ENCODE results near the gene WASHC4. TPM values are rescaled to one million over a fixed set of nuclear protein-coding genes. Genes with fewer than 3 reads are reported as not detected.

Gene WASHC4
- total RNA-seq, 2 experiments from 2014 or later = 32.5 to 33.6 TPM

DNA sequence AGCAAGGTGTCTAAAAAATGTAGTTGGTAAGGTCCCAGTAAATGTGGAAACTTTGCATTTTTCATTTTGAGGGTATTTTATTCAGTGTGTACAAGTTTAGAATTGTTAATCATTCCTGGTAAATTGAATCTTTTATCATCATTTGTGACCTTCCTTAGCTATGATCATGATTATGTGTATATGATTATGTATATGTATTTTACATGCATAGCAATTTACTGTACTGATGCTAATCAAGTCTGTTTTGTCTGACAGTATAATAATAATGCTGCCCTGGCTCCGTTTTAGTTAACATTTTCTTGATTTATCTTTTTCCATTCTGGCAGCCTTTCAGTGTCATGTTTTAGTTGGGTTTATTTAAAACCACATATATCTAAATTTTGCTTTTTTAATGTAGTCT is 9.4 kb downstream of the WASHC4 start:
- H3K36me3 ChIP-seq (ENCODE audit: insufficient read depth, low read length) = peaks cover 91% of the 10 kb centered on the region
- H3K9me3 Mint-ChIP-seq = no peaks in the 10 kb centered on the region
- no peaks in the 10 kb centered on the region for H3K9me3 ChIP-seq (ENCODE audit: control insufficient read depth in 1 of 2, insufficient read depth in 1 of 2, low read length in 2 of 2)
- DNase-seq = no peak
- intact Hi-C loops (cut with DNase I, micrococcal nuclease) = no loop called here
- H3K4me3 Mint-ChIP-seq = no peak overlapping the region
- H3K27ac Mint-ChIP-seq = no peak overlapping the region
- H3K4me1 Mint-ChIP-seq (ENCODE audit: low read depth) = peaks cover 26% of the 10 kb centered on the region
- CTCF ChIA-PET = no interaction called here
- peaks cover 98% of the 10 kb centered on the region for H3K36me3 Mint-ChIP-seq (ENCODE audit: low read depth)
- no peaks in the 10 kb centered on the region for H3K27me3 ChIP-seq (ENCODE audit: control insufficient read depth in 1 of 2, insufficient read depth in 2 of 2, low read length in 2 of 2)
- no peaks in the 10 kb centered on the region for H3K27me3 Mint-ChIP-seq
- no peak overlapping the region for H3K4me3 ChIP-seq (ENCODE audit: low read length)
- TF ChIP-seq, protein P1, sequence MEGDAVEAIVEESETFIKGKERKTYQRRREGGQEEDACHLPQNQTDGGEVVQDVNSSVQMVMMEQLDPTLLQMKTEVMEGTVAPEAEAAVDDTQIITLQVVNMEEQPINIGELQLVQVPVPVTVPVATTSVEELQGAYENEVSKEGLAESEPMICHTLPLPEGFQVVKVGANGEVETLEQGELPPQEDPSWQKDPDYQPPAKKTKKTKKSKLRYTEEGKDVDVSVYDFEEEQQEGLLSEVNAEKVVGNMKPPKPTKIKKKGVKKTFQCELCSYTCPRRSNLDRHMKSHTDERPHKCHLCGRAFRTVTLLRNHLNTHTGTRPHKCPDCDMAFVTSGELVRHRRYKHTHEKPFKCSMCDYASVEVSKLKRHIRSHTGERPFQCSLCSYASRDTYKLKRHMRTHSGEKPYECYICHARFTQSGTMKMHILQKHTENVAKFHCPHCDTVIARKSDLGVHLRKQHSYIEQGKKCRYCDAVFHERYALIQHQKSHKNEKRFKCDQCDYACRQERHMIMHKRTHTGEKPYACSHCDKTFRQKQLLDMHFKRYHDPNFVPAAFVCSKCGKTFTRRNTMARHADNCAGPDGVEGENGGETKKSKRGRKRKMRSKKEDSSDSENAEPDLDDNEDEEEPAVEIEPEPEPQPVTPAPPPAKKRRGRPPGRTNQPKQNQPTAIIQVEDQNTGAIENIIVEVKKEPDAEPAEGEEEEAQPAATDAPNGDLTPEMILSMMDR (IDR thresholded peaks at IDR 0.05) = no peak
- POLR2A ChIA-PET = interaction anchor here (1.1 kb wide), 1 partner anchor 9 kb away, joined by 3 read pairs; the partner anchor contains the start of gene WASHC4
- no peak overlapping the region for H3K27ac ChIP-seq (ENCODE audit: low read depth in 1 of 2, low read length in 2 of 2)
- ATAC-seq (ENCODE audit: poor library complexity) = no peak
- H3K4me1 ChIP-seq (ENCODE audit: insufficient read depth, low read length) = no peaks in the 10 kb centered on the region

DNA sequence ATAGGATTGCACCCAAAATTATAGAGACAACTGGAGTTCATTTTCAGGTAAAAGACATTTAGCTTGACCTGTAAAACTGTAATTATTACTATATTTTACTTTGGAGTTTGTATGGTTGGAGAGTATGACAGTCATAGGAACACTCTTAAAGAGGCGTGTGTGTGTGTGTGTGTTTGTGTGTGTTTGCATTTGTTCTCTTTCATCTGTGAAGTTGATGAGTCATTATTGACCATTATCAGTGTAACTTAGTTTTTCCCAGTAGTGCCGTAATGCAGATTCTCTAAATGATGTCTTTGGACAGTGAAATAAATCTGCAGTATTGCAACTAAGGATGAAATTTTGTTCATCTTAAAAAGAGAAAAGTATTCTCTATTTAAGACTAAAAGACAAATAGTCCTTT is 13.0 kb downstream of the WASHC4 start:
- H3K4me3 Mint-ChIP-seq = no peak overlapping the region
- no peak overlapping the region for H3K4me3 ChIP-seq (ENCODE audit: low read length)
- no peaks in the 10 kb centered on the region for H3K27me3 ChIP-seq (ENCODE audit: control insufficient read depth in 1 of 2, insufficient read depth in 2 of 2, low read length in 2 of 2)
- peaks cover 96% of the 10 kb centered on the region for H3K36me3 Mint-ChIP-seq (ENCODE audit: low read depth)
- no peaks in the 10 kb centered on the region for H3K9me3 Mint-ChIP-seq
- CTCF ChIA-PET = no interaction called here
- peaks cover 89% of the 10 kb centered on the region for H3K36me3 ChIP-seq (ENCODE audit: insufficient read depth, low read length)
- no peaks in the 10 kb centered on the region for H3K27me3 Mint-ChIP-seq
- intact Hi-C loops (cut with DNase I, micrococcal nuclease) = loop anchor here in 1 of 2 experiments (5.0 kb wide), 1 partner anchor 37 kb away; no protein-coding TSS in a partner anchor
- no peaks in the 10 kb centered on the region for H3K4me1 ChIP-seq (ENCODE audit: insufficient read depth, low read length)
- H3K4me1 Mint-ChIP-seq (ENCODE audit: low read depth) = peaks cover 6% of the 10 kb centered on the region
- POLR2A ChIA-PET = interaction anchor here (1.4 kb wide), 1 partner anchor 17 kb away, joined by 3 read pairs; no protein-coding TSS in a partner anchor
- no peak overlapping the region for H3K27ac ChIP-seq (ENCODE audit: low read depth in 1 of 2, low read length in 2 of 2)
- TF ChIP-seq, protein P1 (IDR thresholded peaks at IDR 0.05) = no peak
- DNase-seq = no peak
- H3K9me3 ChIP-seq (ENCODE audit: control insufficient read depth in 1 of 2, insufficient read depth in 1 of 2, low read length in 2 of 2) = no peaks in the 10 kb centered on the region
- no peak overlapping the region for H3K27ac Mint-ChIP-seq
- ATAC-seq (ENCODE audit: poor library complexity) = no peak

DNA sequence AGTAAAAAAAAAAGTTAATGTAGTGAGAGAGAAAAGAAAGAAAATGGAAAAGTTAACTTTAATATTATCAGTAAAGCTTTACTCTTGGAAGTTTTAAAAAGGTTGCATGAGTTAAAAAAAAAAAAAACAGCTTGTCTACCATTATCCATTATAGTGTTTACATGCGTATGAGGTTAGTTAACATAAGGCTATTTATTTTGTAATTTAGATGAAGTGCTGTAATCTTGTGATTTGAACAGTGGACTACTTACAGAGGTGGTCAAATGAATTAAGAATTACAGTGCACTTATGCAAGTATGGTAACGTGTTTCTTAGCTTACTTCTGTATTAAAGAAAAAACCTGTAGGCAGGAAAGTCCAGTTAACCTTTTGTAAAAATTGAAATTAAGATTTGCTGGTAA is 30.7 kb downstream of the WASHC4 start:
- H3K9me3 Mint-ChIP-seq = no peaks in the 10 kb centered on the region
- intact Hi-C loops (cut with DNase I, micrococcal nuclease) = loop anchor here in 1 of 2 experiments (5.0 kb wide), 1 partner anchor 39 kb away; no protein-coding TSS in a partner anchor
- Histone ChIP-seq H3K9me3 (ENCODE audit: control insufficient read depth in 1 of 2, insufficient read depth in 1 of 2, low read length in 2 of 2) (no peaks in the 10 kb centered on the region), H3K27ac (ENCODE audit: low read depth in 1 of 2, low read length in 2 of 2) (no peak overlapping the region), H3K36me3 (ENCODE audit: insufficient read depth, low read length) (peaks cover 78% of the 10 kb centered on the region), H3K4me1 (ENCODE audit: insufficient read depth, low read length) (no peaks in the 10 kb centered on the region), H3K27me3 (ENCODE audit: control insufficient read depth in 1 of 2, insufficient read depth in 2 of 2, low read length in 2 of 2) (no peaks in the 10 kb centered on the region), H3K4me3 (ENCODE audit: low read length) (no peak overlapping the region)
- CTCF ChIA-PET = interaction anchor here (1.2 kb wide), 1 partner anchor 183 kb away, joined by 3 read pairs; no protein-coding TSS in a partner anchor
- peaks cover 89% of the 10 kb centered on the region for H3K36me3 Mint-ChIP-seq (ENCODE audit: low read depth)
- POLR2A ChIA-PET = interaction anchor here (1.3 kb wide), 1 partner anchor 17 kb away, joined by 3 read pairs; no protein-coding TSS in a partner anchor
- ATAC-seq (ENCODE audit: poor library complexity) (no peak), DNase-seq (no peak)
- H3K4me3 Mint-ChIP-seq = no peak overlapping the region
- H3K27me3 Mint-ChIP-seq = no peaks in the 10 kb centered on the region
- TF ChIP-seq, protein P1 (IDR thresholded peaks at IDR 0.05) = no peak
- H3K4me1 Mint-ChIP-seq (ENCODE audit: low read depth) = peaks cover 32% of the 10 kb centered on the region
- H3K27ac Mint-ChIP-seq = no peak overlapping the region
